NOMO-1 treated with DMSO at 0.1 percent for 48 hours (cell line): ENCODE measurements around the gene TMEM135.

Source experiments
- DNase-seq: peaks from one replicate; lab custom pipeline; 2025; ENCODE audit not compliant: unreplicated experiment; lab: John Stamatoyannopoulos, UW

Gene TMEM135

DNA sequence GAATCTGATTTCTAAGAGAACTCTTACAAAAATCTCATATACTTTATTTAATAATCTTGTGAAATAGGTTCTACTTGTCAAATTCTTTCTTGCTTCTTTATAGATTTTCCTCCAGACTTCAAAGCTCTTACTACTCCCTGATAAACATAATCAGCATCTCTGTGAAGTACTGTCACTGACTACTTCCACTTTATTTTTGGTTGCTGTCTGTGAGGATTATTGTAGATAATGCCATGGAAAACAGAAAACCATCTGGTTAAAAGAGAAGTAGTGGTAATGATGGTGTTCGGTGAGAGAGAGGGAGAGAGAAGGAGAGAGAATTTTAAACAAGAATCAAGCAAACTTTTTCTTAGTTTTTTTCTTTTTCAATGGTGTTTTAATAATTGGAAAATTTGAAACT lies 152.3 kb downstream of the TMEM135 start:
- DNase-seq: no peak

DNA sequence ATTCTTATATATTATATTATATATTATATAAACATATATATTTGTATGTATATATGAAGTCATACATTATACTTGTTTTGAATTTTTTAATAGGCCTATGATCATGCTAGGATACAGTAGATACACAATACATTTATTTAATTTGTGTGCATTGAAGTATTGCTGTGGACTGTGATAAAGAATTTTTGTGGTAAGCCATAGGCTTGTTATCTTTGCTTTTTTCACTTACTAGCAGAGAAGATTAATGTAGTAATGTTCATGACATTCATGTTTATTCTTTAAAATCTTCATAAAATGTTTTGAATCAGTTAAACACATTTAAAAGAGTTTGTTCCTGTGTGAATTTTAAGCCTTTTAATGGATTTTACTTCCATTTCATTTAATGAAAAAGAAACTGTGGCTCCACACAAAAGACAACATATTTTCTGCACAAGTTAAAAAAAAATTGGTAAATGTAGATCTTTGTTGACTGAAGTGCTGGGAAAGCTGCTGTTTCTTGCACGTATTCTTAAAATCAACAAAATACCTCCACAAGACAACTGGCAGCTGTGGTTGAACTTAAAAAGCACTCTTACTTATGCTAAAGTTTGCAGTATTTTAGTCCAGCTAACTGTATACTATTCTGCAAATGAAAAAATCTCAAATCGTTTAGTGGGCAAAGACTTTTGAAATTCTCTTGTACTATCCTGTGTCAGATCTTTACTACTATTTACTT lies 156.2 kb downstream of the TMEM135 start:
- no peak for DNase-seq

DNA sequence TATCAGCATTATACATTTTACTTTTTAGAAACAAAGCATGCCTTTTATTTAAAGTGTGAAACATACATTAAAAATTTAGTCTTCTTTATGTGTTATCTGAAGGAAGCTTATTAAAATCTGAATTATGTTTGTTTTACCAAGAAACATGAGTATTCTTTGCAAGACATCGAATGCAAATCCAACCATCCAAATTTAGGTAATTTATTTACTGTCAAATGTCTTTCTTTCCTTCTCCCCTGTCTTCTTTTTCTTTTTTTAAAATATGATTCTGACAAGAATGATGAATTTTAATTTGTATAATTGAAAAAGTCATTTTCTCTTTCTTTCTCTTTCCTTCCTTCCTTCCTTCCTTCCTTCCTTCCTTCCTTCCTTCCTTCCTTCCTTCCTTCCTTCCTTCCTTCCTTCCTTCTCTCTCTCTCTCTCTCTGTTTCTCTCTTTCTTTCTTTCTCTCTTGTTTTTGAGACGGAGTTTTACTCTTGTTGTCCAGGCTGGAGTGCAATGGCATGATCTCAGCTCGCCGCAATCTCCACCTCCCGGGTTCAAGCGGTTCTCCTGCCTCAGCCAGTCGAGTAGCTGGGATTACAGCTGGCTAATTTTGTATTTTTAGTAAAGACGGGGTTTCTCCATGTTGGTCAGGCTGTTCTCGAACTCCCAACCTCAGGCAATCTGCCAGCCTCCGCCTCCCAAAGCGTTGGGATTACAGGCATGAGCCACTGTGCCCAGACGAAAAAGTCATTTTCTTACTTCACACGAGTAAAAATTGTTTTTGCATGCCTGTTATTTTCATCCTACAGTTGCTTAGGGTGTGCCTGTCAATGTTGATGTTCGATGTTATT lies 157.5 kb downstream of the TMEM135 start:
- DNase-seq: no peak

DNA sequence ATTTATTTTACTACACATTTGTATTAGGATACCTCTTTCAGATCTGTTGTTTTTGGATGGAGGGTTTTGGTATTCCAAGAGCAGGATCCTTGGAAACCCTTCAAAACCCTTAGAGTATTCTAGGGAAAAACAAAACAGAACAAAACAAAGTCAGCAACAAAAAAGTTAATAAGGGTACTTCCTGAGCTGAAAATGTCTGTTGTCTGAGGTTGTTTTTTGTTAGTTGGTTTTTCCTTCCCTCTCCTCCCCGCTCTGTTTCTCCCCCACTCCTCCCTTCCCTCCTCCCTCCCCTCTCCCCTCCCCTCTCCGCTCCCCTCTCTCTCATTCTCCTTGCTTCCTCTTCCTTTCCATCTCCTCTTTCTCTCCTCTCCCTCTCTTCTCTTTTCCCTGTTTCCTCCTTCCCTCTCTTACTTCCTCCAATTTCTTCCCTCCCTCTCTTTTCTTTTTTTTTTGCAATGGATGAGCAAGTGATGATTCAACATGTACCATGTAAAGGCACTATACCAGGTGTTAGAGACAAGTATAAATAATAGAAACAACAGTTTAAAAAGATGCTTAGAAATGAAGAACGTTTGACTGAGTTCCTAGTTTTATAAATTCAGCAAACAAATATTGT lies 160.6 kb downstream of the TMEM135 start:
- DNase-seq: no peak

DNA sequence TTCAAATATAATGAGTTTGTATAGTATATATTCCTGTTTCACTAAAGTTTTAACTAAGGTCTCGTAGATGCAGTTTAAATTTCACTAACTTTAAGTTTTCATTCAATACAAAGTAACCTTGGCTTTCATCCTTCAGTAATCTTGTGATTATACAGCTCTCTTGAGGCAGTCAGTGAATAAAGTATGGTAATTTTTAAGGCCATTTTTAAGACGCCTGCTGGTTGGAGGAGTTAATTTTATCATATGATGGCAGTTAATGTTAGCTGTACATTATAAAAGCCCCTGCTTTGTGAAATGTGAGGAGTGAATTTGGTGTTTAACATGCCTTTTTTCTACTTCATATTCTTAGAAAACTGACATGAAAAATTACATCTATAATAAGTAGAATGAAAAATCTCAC lies 163.6 kb downstream of the TMEM135 start:
- DNase-seq: no peak

DNA sequence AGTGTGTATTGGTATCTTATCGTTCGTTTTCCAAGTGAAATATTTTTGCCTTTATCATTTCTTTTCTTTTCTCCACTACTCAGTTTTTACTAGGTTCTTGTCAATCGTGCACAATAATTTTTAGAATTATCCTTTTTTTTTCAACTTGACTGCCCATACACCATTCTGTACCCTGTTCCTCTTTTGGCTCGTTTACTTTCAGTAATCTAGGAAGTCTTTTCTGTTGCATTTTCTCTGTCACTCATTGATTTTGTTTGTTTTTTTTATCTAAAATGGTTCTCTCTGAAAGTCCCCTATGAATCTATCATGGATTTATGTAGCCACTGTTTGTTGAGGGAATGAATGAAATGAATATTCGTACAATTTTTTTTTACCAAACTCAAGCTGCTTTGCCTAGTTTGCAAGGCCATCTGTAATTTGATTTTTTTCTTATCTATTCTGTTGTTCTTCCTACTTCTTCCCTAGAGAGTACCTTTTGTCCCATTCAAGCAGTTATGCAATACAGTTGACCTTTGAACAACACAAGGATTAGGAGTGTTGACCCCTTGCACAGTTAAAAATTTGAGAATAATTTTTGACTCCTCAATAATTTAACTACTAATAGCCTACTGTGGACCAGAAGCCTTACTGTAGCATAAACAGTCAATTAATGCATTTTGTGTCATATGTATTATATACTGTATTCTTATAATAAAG lies 166.3 kb downstream of the TMEM135 start:
- no peak for DNase-seq

DNA sequence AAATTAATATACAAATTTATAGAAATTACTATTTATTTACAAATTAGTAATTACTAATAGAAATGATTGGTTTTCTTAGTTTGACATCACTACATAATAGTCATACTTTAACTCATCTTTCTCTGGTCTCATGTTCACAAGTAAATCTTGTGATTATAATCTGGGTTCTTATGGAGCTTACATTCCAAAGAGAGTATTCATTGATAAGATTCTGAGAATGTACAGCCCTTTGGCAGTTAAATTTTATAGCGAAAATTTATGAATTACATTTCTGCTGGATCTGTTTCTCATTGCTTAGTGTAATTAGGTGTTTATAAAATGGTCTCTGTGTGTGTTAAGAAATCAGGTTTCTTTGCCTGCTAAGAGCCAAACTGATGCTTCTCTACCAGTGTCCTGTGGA lies 175.2 kb downstream of the TMEM135 start:
- DNase-seq: no peak

DNA sequence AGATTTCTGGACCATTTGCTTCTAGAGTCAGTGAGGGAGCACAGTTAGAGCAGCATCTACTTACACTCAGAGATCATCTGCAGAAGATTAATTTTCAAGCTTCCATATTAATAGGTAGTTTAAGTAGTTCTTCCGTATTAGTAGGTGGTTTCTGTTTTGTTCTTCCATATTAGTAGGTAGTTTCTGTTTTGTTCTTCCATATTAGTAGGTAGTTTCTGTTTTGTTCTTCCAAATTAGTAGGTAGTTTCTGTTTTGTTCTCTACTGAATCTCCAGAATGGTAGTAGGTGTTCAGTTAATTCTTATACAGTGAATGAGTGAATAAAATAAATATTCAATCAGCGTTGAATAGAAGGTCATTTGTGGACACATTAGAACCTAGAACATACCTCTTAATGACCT lies 175.7 kb downstream of the TMEM135 start:
- no peak for DNase-seq

DNA sequence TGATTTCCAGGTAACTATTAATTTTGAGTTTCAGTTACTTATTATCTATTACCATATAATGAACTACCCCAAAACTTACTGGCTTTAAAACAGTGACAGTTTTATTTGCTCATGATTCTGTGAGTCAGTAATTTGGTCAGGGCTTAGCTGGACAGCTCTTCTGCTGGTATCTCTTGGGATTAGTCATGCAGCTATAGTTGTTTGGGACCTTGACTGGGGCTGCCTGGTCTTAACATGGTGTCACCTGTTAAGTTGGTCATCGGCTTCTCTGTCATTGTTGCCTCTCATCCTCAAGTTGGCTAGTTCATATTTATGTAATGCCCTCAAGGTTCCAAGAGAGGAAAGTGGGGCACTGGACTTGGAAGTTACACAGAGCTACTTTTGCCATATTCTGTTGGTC lies 177.5 kb downstream of the TMEM135 start:
- no peak for DNase-seq

DNA sequence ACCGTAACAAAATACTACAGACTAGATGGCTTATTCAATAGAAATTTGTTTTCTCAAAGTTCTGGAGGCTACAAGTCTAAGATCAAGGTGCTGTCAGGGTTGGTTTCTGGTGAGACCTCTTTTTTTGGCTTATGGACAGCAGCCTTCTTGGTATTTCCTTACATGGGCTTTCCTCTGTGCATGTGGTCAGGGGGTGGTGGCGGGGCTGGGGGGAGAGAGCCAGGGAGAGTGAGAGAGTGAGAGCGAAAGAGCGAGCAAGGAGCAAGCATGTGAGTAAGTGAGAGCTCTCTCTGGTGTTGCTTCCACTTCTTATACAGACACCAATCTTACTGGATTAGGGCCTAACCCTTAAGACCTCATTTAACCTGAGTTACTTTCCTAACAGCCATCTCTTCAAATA lies 181.5 kb downstream of the TMEM135 start:
- no peak for DNase-seq

DNA sequence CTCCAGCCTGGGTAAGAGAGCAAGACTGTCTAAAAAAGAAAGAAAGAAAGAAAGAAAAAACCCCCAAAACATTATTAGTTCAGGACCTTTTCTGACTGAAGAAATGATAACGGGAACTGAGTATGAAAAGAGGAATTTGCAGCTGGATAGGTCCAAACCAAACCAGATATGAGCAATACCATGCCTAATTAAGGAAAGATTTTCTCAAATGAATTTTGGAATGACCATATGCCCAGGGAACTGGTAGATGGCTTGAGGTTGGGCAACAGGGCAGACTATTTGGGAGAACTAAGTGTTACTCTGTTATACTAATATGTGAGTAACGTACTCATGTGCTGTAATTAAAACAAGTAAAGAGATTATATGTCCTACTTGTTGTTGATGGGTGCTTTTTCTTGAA lies 186.1 kb downstream of the TMEM135 start:
- no peak for DNase-seq

DNA sequence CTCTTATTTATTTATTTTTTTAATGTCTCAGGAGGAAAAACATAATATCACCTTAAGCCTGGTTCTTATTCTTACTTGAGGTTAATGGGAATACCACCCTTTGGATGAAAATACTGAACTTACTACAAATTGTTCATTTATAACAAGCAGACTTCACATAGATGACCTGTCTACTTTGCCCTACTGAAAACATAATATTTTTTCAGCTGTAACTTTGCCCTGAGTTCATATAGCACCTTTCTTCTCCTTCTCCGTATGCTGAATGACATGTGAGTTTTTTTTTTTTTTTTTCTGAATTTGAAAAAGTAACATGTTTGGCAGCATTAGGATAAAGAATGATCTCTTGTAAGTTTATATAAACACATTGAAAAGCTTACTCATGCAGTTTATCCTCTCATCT lies 186.8 kb downstream of the TMEM135 start:
- no peak for DNase-seq

DNA sequence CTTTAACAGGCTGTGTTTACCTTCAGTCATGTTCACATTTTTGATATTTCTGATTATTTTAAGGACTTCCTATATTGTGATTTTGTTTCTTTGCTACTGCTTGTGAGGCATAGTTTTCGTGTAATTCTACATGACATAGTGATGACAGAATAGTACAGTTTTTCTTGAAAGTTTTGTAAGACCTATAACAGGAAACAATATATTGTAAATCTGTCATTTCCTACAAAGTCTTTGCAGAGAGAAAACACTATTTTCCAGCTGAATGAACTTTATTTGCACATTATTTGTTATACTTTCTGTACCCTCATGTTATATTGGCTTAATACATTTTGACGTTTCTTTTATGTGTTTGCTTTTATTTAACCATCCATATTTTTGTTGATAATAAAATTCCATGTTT lies 191.1 kb downstream of the TMEM135 start:
- DNase-seq: no peak

DNA sequence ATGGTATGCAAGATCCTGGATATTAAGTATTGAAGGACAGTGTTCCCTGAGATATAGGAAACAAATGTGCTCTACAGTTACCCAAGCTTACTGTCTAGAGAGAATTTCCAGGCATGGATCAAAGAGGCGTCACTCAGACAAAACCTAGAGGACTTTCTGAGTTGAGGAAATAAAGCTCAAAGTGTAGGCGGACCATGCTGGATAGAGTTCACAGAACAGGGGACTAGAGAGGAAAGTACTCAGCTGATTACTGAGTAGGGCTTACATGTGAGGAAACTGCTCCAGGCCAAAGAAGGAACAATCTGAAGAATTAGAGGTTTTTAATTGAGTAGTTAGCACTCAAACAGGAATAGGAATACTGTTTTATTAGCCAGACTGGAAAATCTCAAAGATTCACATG lies 193.3 kb downstream of the TMEM135 start:
- DNase-seq: no peak

DNA sequence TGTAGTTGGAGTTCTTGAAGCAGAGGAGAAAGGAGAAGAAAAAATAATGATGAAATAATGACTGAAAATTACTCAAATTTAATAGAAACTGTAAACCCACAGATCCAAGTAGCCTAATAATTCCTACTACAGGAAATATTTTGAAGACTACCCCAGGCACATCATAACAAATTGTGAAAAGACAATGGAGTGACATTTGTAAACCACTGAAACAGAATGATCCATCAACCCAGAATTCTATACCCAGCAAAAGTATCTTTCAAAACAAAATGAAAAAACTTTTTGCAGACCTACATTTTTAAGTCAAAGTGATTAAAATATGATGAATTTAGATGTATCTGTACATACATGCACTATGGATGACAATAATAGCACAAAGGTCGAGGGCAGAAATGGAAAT lies 194.6 kb downstream of the TMEM135 start:
- no peak for DNase-seq

DNA sequence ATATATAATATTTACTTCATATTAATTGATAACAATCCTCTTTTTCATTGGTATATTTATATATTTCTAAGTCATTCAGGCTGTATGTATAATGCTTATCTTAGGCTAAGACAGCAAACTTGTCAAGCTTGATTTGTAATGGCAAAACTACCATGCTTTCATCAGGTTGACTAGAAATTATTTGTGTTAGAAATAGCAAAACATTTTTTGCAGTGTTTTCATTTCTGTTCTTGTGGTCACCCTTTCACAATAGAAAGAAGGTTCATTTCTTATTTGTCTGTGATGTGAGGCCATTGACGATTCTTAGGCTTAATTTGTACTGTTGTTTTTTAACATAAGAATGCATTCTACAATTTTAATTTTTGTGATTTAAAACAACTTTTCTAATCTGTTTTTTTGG lies 197.6 kb downstream of the TMEM135 start:
- no peak for DNase-seq

DNA sequence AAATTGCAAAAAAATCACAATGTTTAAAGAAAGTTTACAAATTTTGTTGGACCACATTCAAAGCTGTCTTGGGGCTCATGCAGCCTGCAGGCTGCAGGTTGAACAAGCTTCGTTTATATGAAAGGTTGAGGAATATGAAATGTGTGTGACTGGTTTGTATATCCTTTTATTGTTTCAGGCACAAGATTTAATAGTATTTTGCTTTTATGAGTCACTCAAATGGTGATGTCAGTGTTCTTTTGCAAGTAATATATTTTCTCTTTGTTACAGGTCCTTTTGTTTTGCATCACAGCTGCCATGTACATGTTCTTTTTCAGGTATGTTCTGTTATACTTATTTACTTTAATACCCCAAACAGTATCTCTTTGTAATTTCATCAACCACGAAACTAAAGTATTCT lies 198.6 kb downstream of the TMEM135 start:
- DNase-seq: no peak

DNA sequence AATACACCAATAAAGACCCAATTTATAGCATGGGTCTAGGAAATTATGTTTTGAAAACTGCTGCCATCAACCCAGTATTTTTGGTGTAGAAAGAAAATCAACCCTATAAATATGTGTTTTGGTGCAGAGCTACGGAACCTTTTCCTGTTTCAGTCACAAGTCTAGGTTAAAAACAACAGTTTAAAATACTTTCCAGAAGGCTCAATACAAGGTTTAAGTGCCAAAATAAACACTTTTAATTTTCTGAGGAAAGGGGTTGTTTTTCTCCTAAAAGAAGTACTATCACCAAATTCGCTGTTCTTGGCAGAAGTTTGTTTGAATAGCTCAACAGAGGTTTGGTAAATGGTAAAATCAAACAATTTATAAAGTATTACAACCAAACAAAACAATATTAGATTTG lies 201.3 kb downstream of the TMEM135 start:
- no peak for DNase-seq

DNA sequence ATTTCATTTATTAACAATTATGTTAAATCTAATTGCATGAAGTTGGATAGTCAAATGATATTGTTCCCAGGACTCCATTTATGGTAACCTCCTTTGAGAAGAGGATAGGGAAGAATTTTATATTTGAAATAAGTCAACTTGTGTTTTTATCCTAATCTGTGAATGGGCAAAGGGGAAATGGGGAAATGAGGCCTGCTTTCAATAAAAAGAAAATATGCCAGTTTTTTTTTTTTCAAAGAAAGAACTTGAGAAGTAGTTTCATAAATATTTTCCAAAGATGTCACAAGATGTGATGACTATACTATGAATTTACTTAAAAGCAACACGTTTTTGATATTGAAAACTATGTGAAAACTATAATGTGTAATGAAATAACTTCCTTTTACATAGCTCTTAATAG lies 201.8 kb downstream of the TMEM135 start:
- DNase-seq: no peak

DNA sequence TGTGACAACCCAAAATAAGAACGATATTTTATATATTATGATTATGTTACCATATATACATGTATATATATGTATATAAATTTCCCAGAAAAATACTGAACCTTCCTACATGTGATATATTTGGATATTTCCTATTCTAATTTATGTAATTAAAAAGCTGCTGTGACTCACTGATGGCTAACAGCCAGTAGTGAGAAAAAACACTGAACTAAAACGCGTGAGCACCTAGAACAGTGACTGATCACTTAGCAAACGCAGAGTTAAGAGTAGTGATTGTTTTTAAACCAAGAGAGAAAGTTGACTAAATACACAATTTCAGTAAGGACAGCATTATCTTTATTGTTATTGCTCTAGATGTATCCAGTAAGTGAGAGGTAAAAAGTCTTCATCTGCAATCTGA lies 213.8 kb downstream of the TMEM135 start:
- no peak for DNase-seq

DNA sequence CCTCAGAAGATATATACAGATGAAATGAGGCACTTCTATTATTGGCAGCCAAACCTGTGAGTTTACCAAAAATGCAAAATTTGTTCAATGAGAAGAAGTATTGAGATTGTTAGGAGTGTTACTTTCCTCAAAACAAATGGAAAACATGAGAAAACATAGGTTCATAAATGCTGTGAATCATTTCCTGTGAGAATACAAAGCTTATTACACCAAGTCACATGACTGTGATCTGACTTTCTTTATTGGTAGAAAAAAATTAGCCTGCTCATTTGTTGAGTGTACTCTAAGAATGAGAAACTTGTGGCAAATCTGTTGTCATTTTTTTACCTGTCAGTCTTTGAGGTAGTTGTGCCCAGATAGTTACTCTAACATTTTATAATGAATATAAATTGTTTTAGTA lies 215.1 kb downstream of the TMEM135 start:
- DNase-seq: no peak

DNA sequence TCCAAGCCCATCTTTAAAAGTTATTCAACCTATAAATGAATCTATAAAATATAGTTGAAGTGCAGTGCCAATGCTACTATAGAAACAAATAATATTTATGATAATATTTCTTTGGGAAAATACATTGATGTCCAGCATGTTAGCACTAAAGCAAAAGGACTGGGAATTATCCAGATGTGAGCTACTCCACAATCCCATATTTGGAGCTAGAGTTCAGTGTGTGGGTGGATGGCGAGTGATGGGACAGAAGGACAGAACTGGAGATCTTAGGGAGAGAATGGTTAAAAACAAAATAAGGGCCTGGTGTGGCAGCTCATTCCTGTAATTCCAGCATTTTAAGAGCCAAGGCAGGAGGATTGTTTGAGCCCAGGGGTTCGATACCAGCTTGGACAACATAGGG lies 216.8 kb downstream of the TMEM135 start:
- no peak for DNase-seq
